Measurements from ENCODE around the gene S100A12. TPM values are rescaled to one million over a fixed set of nuclear protein-coding genes. Genes with fewer than 3 reads are reported as not detected.

Gene S100A12
- total RNA-seq, 5 donors from 2014 or later (not counting 1 experiment from before 2014, with no cell fraction given) = 1.1 TPM; not detected in 4

DNA sequence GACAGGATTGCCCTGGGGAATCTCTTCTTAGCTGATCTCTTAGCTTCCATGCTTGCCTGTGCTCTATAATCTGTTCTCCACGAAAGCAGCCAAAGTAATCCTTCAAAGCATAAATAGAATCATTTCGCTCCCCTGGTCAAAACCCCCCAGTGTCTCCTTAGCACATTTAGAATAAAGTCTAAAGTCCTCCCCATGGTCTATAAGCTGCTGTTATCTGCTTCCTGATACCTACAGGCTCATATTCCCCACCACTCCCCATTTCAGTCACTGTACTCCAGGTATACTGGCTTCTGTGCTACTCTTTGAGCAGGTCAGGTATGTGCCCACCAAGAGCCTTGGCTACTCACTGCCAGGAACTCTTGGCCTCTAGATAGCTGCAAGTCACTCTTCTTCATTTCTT lies 2.9 kb downstream of the S100A12 start:
- Histone ChIP-seq H3K4me3 (ENCODE audit: control insufficient read depth in 1 of 2, extremely low read depth in 1 of 2, low read length in 1 of 2) (no peak overlapping the region), H3K27me3 (replicated peaks in 1 of 2; ENCODE audit: control insufficient read depth in 2 of 2, extremely low read depth in 1 of 2, insufficient read depth in 2 of 2, low read length in 1 of 2) (peaks cover 0 to 12% of the 10 kb centered on the region in 2 experiments), H3K27ac (ENCODE audit: low read length) (no peak overlapping the region), H3K36me3 (ENCODE audit: control insufficient read depth in 2 of 2, extremely low read depth in 1 of 2, insufficient read depth in 1 of 2, low read length in 1 of 2) (no peaks in the 10 kb centered on the region), H3K9me3 (no peaks in the 10 kb centered on the region), H3K4me1 (ENCODE audit: control insufficient read depth in 1 of 2, extremely low read depth in 1 of 2, insufficient read depth in 2 of 2, low read length in 2 of 2) (no peaks in the 10 kb centered on the region)
- H3K27ac Mint-ChIP-seq = no peak overlapping the region
- 88% methylated on average over 2 of the region's 2 CpGs for WGBS (ENCODE audit: insufficient coverage)
- ChIA-PET POLR2A (no interaction called here), CTCF (no interaction called here)
- peaks cover 12 to 26% of the 10 kb centered on the region in 2 donors for H3K27me3 Mint-ChIP-seq
- no peak for DNase-seq
- H3K9me3 Mint-ChIP-seq = peaks cover 0 to 4% (median 0%) of the 10 kb centered on the region in 3 donors
- H3K4me1 Mint-ChIP-seq = no peaks in the 10 kb centered on the region
- no peaks in the 10 kb centered on the region for H3K36me3 Mint-ChIP-seq
- H3K4me3 Mint-ChIP-seq = no peak overlapping the region
- no peak for ATAC-seq (replicated peaks in 1 of 4)

DNA sequence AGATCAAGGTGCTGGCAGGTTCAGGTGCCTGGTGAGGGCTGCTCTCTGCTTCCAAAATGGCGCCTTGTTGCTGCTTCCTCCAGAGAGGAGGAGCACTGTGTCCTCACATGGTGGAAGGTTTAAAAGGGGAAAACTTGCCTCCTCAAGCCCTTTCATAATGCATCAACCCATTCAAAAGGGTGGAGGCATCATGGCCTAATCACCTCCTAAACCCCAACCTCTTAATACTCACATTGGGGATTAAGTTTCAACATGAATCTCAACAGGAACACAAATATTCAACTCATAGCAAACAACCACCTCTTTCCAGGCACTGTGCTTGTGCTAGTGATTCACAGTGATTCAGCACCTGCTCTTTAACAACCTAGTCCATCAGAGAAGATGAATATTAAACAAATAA lies 4.2 kb downstream of the S100A12 start:
- Histone ChIP-seq H3K36me3 (ENCODE audit: control insufficient read depth in 2 of 2, extremely low read depth in 1 of 2, insufficient read depth in 1 of 2, low read length in 1 of 2) (no peaks in the 10 kb centered on the region), H3K27me3 (replicated peaks in 1 of 2; ENCODE audit: control insufficient read depth in 2 of 2, extremely low read depth in 1 of 2, insufficient read depth in 2 of 2, low read length in 1 of 2) (peaks cover 0 to 12% of the 10 kb centered on the region in 2 experiments), H3K9me3 (no peaks in the 10 kb centered on the region), H3K4me1 (ENCODE audit: control insufficient read depth in 1 of 2, extremely low read depth in 1 of 2, insufficient read depth in 2 of 2, low read length in 2 of 2) (no peaks in the 10 kb centered on the region), H3K27ac (ENCODE audit: low read length) (no peak overlapping the region), H3K4me3 (ENCODE audit: control insufficient read depth in 1 of 2, extremely low read depth in 1 of 2, low read length in 1 of 2) (no peak overlapping the region)
- POLR2A ChIA-PET = no interaction called here
- H3K4me1 Mint-ChIP-seq = no peaks in the 10 kb centered on the region
- H3K9me3 Mint-ChIP-seq = peaks cover 0 to 4% (median 0%) of the 10 kb centered on the region in 3 donors
- DNase-seq = no peak
- no CpG with 5 or more reads among the region's 1 CpG for WGBS (ENCODE audit: insufficient coverage)
- no peak for ATAC-seq (replicated peaks in 1 of 4)
- no peaks in the 10 kb centered on the region for H3K36me3 Mint-ChIP-seq
- H3K27ac Mint-ChIP-seq = no peak overlapping the region
- CTCF ChIA-PET = no interaction called here
- no peak overlapping the region for H3K4me3 Mint-ChIP-seq
- peaks cover 5 to 16% of the 10 kb centered on the region in 2 donors for H3K27me3 Mint-ChIP-seq

DNA sequence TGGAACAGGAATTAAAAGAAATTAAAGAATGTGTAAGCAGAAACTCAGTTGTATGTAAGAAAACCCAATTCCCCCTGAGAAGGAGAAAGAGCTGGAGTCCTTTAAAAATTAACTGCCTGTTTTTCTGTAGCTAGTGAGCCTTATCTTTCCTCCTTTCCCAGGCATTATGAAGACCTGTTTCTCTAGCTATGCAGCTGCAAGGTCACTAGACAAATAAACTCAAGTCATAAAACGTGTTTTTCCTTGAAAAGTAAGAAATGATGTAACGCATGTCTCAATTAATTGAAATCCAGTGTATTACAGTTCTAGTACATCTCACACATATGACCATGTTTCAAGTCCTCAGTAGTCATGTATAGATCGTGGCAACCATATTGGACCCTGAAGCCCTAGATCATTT lies 5.3 kb downstream of the S100A12 start:
- no peak for DNase-seq
- no CpG with 5 or more reads among the region's 3 CpGs for WGBS (ENCODE audit: insufficient coverage)
- Histone ChIP-seq H3K4me1 (ENCODE audit: control insufficient read depth in 1 of 2, extremely low read depth in 1 of 2, insufficient read depth in 2 of 2, low read length in 2 of 2) (no peaks in the 10 kb centered on the region), H3K9me3 (no peaks in the 10 kb centered on the region), H3K27ac (ENCODE audit: low read length) (no peak overlapping the region), H3K36me3 (ENCODE audit: control insufficient read depth in 2 of 2, extremely low read depth in 1 of 2, insufficient read depth in 1 of 2, low read length in 1 of 2) (no peaks in the 10 kb centered on the region), H3K27me3 (replicated peaks in 1 of 2; ENCODE audit: control insufficient read depth in 2 of 2, extremely low read depth in 1 of 2, insufficient read depth in 2 of 2, low read length in 1 of 2) (peaks cover 0 to 7% of the 10 kb centered on the region in 2 experiments), H3K4me3 (ENCODE audit: control insufficient read depth in 1 of 2, extremely low read depth in 1 of 2, low read length in 1 of 2) (no peak overlapping the region)
- no peak for ATAC-seq (replicated peaks in 1 of 4)
- H3K4me3 Mint-ChIP-seq = no peak overlapping the region
- H3K27ac Mint-ChIP-seq = no peak overlapping the region
- H3K9me3 Mint-ChIP-seq = peaks cover 0 to 4% (median 0%) of the 10 kb centered on the region in 3 donors
- peaks cover 5 to 16% of the 10 kb centered on the region in 2 donors for H3K27me3 Mint-ChIP-seq
- no peaks in the 10 kb centered on the region for H3K36me3 Mint-ChIP-seq
- ChIA-PET CTCF (no interaction called here), POLR2A (no interaction called here)
- no peaks in the 10 kb centered on the region for H3K4me1 Mint-ChIP-seq

DNA sequence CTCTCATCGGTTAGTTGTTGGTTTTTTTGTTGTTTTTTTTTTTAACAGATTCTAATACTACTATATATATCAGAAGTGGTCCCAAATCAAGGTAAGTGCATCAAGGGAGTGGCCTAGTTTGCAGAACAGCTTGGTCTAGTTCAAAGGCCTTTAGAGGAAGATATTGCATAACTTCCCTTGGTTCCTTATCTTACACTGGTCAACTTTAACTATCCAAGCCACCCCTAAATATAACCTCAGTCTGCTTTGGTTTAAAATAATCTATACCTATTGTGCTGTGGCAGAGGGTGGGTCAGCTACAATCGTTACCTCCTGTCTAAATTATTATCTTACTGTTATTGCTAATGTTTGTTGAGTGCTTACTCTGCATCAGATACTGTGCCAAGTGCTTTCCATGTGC lies 6.9 kb downstream of the S100A12 start:
- Histone ChIP-seq H3K9me3 (no peaks in the 10 kb centered on the region), H3K36me3 (ENCODE audit: control insufficient read depth in 2 of 2, extremely low read depth in 1 of 2, insufficient read depth in 1 of 2, low read length in 1 of 2) (no peaks in the 10 kb centered on the region), H3K27ac (ENCODE audit: low read length) (no peak overlapping the region), H3K4me3 (ENCODE audit: control insufficient read depth in 1 of 2, extremely low read depth in 1 of 2, low read length in 1 of 2) (no peak overlapping the region), H3K4me1 (ENCODE audit: control insufficient read depth in 1 of 2, extremely low read depth in 1 of 2, insufficient read depth in 2 of 2, low read length in 2 of 2) (no peaks in the 10 kb centered on the region), H3K27me3 (replicated peaks in 1 of 2; ENCODE audit: control insufficient read depth in 2 of 2, extremely low read depth in 1 of 2, insufficient read depth in 2 of 2, low read length in 1 of 2) (peaks cover 0 to 10% of the 10 kb centered on the region in 2 experiments)
- Mint-ChIP-seq H3K27ac (no peak overlapping the region), H3K4me1 (no peaks in the 10 kb centered on the region), H3K4me3 (no peak overlapping the region), H3K9me3 (peaks cover 0 to 4% (median 0%) of the 10 kb centered on the region in 3 donors), H3K27me3 (peaks cover 11 to 20% of the 10 kb centered on the region in 2 donors), H3K36me3 (no peaks in the 10 kb centered on the region)
- CTCF ChIA-PET = no interaction called here
- no peak for DNase-seq
- WGBS (ENCODE audit: insufficient coverage) = no CpG with 5 or more reads among the region's 2 CpGs
- no peak for ATAC-seq (replicated peaks in 1 of 4)
- POLR2A ChIA-PET = no interaction called here

DNA sequence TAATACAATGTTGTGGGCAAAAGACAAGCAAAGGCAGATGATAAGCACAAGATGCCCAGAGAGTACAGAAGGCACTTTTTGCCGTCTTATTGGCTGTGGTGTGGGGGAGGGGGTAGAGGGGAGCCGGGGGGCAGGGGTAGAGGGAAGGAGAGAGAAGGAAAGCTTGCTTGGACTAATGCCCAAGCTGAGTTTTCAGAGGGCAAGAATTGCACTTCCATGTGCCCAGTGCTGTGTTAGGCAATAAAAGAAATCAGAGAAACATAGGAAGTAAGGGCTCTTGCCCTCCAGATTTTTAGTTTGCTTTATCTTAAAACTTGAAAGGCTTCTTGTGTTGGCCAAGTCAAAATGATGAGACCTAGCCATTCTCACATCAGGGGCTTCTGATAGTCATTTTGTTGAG lies 8.3 kb downstream of the S100A12 start:
- Histone ChIP-seq H3K27ac (ENCODE audit: low read length) (no peak overlapping the region), H3K27me3 (replicated peaks in 1 of 2; ENCODE audit: control insufficient read depth in 2 of 2, extremely low read depth in 1 of 2, insufficient read depth in 2 of 2, low read length in 1 of 2) (peaks cover 0 to 13% of the 10 kb centered on the region in 2 experiments), H3K4me1 (ENCODE audit: control insufficient read depth in 1 of 2, extremely low read depth in 1 of 2, insufficient read depth in 2 of 2, low read length in 2 of 2) (no peaks in the 10 kb centered on the region), H3K9me3 (no peaks in the 10 kb centered on the region), H3K36me3 (ENCODE audit: control insufficient read depth in 2 of 2, extremely low read depth in 1 of 2, insufficient read depth in 1 of 2, low read length in 1 of 2) (no peaks in the 10 kb centered on the region), H3K4me3 (ENCODE audit: control insufficient read depth in 1 of 2, extremely low read depth in 1 of 2, low read length in 1 of 2) (no peak overlapping the region)
- Mint-ChIP-seq H3K4me1 (no peaks in the 10 kb centered on the region), H3K27me3 (peaks cover 18 to 23% of the 10 kb centered on the region in 2 donors), H3K9me3 (peaks cover 0 to 4% (median 0%) of the 10 kb centered on the region in 3 donors), H3K36me3 (no peaks in the 10 kb centered on the region), H3K27ac (no peak overlapping the region), H3K4me3 (no peak overlapping the region)
- ATAC-seq (replicated peaks in 1 of 4) = no peak
- POLR2A ChIA-PET = no interaction called here
- WGBS (ENCODE audit: insufficient coverage) = 67% methylated on average over 2 of the region's 2 CpGs
- CTCF ChIA-PET = no interaction called here
- DNase-seq = no peak

DNA sequence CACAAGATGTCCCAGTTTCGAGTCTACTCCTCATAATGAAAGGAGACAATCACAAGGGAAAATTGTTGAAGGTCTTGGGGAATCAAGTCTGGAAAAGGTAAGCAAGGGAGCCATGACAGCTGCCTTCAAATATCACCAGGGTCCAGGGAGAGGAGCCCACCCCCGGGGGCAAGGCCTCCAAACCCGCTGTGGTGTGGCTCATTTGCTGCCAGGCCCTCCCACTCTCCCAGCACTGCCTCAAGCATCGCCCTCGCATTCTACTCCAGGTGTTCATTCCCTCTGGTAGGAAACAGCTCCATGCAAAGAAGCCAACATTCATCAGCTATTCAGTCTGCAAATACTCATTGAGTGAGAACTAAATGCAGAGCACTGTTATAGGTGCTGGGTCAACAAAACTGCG lies 9.2 kb downstream of the S100A12 start:
- no peak overlapping the region for H3K27ac Mint-ChIP-seq
- Histone ChIP-seq H3K9me3 (no peaks in the 10 kb centered on the region), H3K27ac (ENCODE audit: low read length) (no peak overlapping the region), H3K27me3 (replicated peaks in 1 of 2; ENCODE audit: control insufficient read depth in 2 of 2, extremely low read depth in 1 of 2, insufficient read depth in 2 of 2, low read length in 1 of 2) (peaks cover 0 to 13% of the 10 kb centered on the region in 2 experiments), H3K36me3 (ENCODE audit: control insufficient read depth in 2 of 2, extremely low read depth in 1 of 2, insufficient read depth in 1 of 2, low read length in 1 of 2) (no peaks in the 10 kb centered on the region), H3K4me1 (ENCODE audit: control insufficient read depth in 1 of 2, extremely low read depth in 1 of 2, insufficient read depth in 2 of 2, low read length in 2 of 2) (no peaks in the 10 kb centered on the region), H3K4me3 (ENCODE audit: control insufficient read depth in 1 of 2, extremely low read depth in 1 of 2, low read length in 1 of 2) (no peak overlapping the region)
- ChIA-PET POLR2A (no interaction called here), CTCF (no interaction called here)
- no peaks in the 10 kb centered on the region for H3K36me3 Mint-ChIP-seq
- H3K9me3 Mint-ChIP-seq = no peaks in the 10 kb centered on the region
- 100% methylated on average over 3 of the region's 6 CpGs for WGBS (ENCODE audit: insufficient coverage)
- peaks cover 14 to 21% of the 10 kb centered on the region in 2 donors for H3K27me3 Mint-ChIP-seq
- ATAC-seq (replicated peaks in 1 of 4) (no peak), DNase-seq (no peak)
- H3K4me3 Mint-ChIP-seq = no peak overlapping the region
- H3K4me1 Mint-ChIP-seq = no peaks in the 10 kb centered on the region

DNA sequence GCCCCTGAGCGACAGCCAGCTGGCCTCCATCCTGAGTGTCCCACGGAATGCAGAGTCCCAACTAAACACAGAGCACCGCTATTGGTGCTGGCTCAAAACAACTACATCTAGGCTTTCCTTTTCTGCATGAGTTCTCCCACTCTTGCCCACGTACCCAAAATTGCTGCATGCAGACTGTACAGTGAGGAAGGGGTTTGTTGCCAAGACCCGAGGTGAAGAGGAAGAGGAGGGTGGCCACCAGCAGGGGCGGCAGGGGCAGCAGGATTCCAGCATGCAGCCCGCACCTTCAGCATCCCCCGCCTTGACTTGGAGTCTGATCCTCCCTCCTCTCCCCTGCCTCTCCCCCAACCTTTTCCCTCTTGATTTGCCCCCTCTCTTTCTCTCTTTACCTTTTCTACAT lies 9.7 kb downstream of the S100A12 start:
- H3K9me3 Mint-ChIP-seq = no peaks in the 10 kb centered on the region
- H3K9me3 ChIP-seq = no peaks in the 10 kb centered on the region
- H3K36me3 Mint-ChIP-seq = no peaks in the 10 kb centered on the region
- peaks cover 14 to 21% of the 10 kb centered on the region in 2 donors for H3K27me3 Mint-ChIP-seq
- DNase-seq (no peak), ATAC-seq (replicated peaks in 1 of 4) (no peak)
- H3K4me1 ChIP-seq (ENCODE audit: control insufficient read depth in 1 of 2, extremely low read depth in 1 of 2, insufficient read depth in 2 of 2, low read length in 2 of 2) = no peaks in the 10 kb centered on the region
- no peak overlapping the region for H3K4me3 Mint-ChIP-seq
- ChIA-PET POLR2A (no interaction called here), CTCF (no interaction called here)
- H3K27me3 ChIP-seq (replicated peaks in 1 of 2; ENCODE audit: control insufficient read depth in 2 of 2, extremely low read depth in 1 of 2, insufficient read depth in 2 of 2, low read length in 1 of 2) = peaks cover 0 to 12% of the 10 kb centered on the region in 2 experiments
- no peak overlapping the region for H3K4me3 ChIP-seq (ENCODE audit: control insufficient read depth in 1 of 2, extremely low read depth in 1 of 2, low read length in 1 of 2)
- WGBS (ENCODE audit: insufficient coverage) = 74% methylated on average over 3 of the region's 8 CpGs
- no peak overlapping the region for H3K27ac Mint-ChIP-seq
- H3K36me3 ChIP-seq (ENCODE audit: control insufficient read depth in 2 of 2, extremely low read depth in 1 of 2, insufficient read depth in 1 of 2, low read length in 1 of 2) = no peaks in the 10 kb centered on the region
- H3K27ac ChIP-seq (ENCODE audit: low read length) = no peak overlapping the region
- H3K4me1 Mint-ChIP-seq = no peaks in the 10 kb centered on the region
